ENCODE results near the gene CALN1. TPM values are rescaled to one million over a fixed set of nuclear protein-coding genes. Genes with fewer than 3 reads are reported as not detected.

Gene CALN1
- total RNA-seq, 2 donors from 2014 or later, result 1.1 to 1.2 TPM

DNA sequence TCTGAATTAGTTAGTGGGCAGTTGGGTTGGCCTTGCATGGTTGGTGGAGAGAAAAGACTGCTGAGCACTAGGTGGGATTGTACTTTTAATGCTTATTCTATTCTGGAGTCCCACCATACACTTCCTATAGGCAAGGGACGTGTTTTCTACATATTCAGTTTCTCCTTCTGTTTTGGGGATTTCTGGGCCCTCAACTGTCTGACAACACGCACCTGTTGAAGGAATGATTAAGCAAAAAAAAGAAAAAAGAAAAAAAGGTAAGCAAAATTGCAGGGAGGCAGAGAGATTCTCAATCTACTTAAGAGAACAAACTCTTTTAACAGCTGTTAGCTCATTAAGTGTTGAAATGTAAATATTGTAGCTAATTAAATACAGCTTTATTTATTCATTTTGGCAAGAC is 541.3 kb downstream of the CALN1 start:
- no peak for TF ChIP-seq POLR2A (IDR thresholded peaks at IDR 0.05)
- no peak for TF ChIP-seq POLR2AphosphoS5 (IDR thresholded peaks at IDR 0.05)
- TF ChIP-seq CTCF (IDR thresholded peaks at IDR 0.05), result no peak
- no peak for DNase-seq (ENCODE audit: low spot score)
- Histone ChIP-seq H3K27ac (no peak overlapping the region), H3K4me1 (replicated peaks) (no peaks in the 10 kb centered on the region), H3K27me3 (replicated peaks; ENCODE audit: insufficient read depth) (no peaks in the 10 kb centered on the region), H3K4me3 (no peak overlapping the region), H3K9me3 (no peaks in the 10 kb centered on the region), H3K36me3 (no peaks in the 10 kb centered on the region)
- 44% methylated on average over 2 of the region's 2 CpGs for WGBS
- intact Hi-C loops (cut with DNase I), result no loop called here

DNA sequence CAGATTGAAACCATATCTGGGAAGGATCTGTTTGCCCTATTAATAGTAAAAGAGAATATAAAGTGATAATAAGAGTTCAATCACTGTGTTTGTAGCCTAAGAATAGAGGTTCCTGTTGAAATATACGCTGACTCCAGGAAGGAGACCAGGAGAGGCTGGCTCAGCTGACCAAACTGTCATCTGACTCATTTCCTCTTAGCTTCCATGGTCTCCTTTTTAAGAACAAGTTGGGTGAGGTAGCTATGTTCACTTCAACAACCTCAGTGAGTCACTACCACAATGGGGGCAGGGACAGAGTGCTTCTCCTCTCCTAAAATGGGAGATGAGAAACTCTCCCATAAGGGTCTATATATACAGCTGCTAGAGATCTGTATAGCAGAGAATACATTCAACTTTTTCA is 543.3 kb downstream of the CALN1 start:
- no peaks in the 10 kb centered on the region for H3K9me3 ChIP-seq
- WGBS, result 80% methylated on average over 1 of the region's 1 CpG
- H3K27ac ChIP-seq, result no peak overlapping the region
- TF ChIP-seq POLR2A (IDR thresholded peaks at IDR 0.05) (no peak), CTCF (IDR thresholded peaks at IDR 0.05) (no peak), POLR2AphosphoS5 (IDR thresholded peaks at IDR 0.05) (no peak)
- H3K36me3 ChIP-seq, result no peaks in the 10 kb centered on the region
- H3K4me3 ChIP-seq, result no peak overlapping the region
- intact Hi-C loops (cut with DNase I), result no loop called here
- no peak for DNase-seq (ENCODE audit: low spot score)
- no peaks in the 10 kb centered on the region for H3K27me3 ChIP-seq (replicated peaks; ENCODE audit: insufficient read depth)
- no peaks in the 10 kb centered on the region for H3K4me1 ChIP-seq (replicated peaks)

- Histone ChIP-seq H3K9me3 (no peaks in the 10 kb centered on the region), H3K4me3 (no peak overlapping the region), H3K36me3 (no peaks in the 10 kb centered on the region), H3K27me3 (replicated peaks; ENCODE audit: insufficient read depth) (no peaks in the 10 kb centered on the region), H3K27ac (no peak overlapping the region), H3K4me1 (replicated peaks) (no peaks in the 10 kb centered on the region)
- TF ChIP-seq CTCF (IDR thresholded peaks at IDR 0.05) (no peak), POLR2A (IDR thresholded peaks at IDR 0.05) (no peak), POLR2AphosphoS5 (IDR thresholded peaks at IDR 0.05) (no peak)
- WGBS, result 62% methylated on average over 8 of the region's 8 CpGs
- no peak for DNase-seq (ENCODE audit: low spot score)
- intact Hi-C loops (cut with DNase I), result no loop called here
These were observed 544.5 kb downstream of the CALN1 start for GRCh38 chr7:71867626-71868025.

DNA sequence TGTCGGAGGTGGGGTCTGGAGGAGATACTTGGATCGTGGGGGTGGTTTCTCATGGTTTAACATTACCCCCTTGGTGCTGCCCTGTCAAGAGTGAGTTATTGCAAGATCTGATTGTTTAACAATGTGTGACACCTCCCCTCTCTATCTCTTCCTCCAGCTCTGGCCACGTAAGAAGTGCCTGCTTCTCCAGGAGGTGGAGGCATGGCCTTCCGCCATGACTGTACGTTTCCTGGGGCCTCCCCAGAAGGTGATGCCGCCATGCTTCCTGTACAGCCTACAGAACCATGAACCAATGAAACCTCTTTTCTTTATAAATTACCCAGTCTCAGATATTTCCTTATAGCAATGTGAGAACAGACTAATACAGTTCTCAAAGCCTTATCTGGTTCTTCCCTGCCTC is 547.0 kb downstream of the CALN1 start:
- Histone ChIP-seq H3K27ac (no peak overlapping the region), H3K4me1 (replicated peaks) (no peaks in the 10 kb centered on the region), H3K27me3 (replicated peaks; ENCODE audit: insufficient read depth) (no peaks in the 10 kb centered on the region), H3K9me3 (no peaks in the 10 kb centered on the region), H3K4me3 (no peak overlapping the region), H3K36me3 (no peaks in the 10 kb centered on the region)
- TF ChIP-seq CTCF (IDR thresholded peaks at IDR 0.05), result no peak
- no peak for TF ChIP-seq POLR2AphosphoS5 (IDR thresholded peaks at IDR 0.05)
- TF ChIP-seq POLR2A (IDR thresholded peaks at IDR 0.05), result no peak
- intact Hi-C loops (cut with DNase I), result no loop called here
- 64% methylated on average over 6 of the region's 6 CpGs for WGBS
- no peak for DNase-seq (ENCODE audit: low spot score)

GRCh38 chr7:71864130-71864529 is 548.0 kb downstream of the CALN1 start:
- no peaks in the 10 kb centered on the region for H3K27me3 ChIP-seq (replicated peaks; ENCODE audit: insufficient read depth)
- TF ChIP-seq CTCF (IDR thresholded peaks at IDR 0.05) (no peak), POLR2A (IDR thresholded peaks at IDR 0.05) (no peak), POLR2AphosphoS5 (IDR thresholded peaks at IDR 0.05) (no peak)
- H3K4me1 ChIP-seq (replicated peaks), result no peaks in the 10 kb centered on the region
- no peaks in the 10 kb centered on the region for H3K9me3 ChIP-seq
- H3K4me3 ChIP-seq, result no peak overlapping the region
- intact Hi-C loops (cut with DNase I), result no loop called here
- 94% methylated on average over 4 of the region's 4 CpGs for WGBS
- H3K36me3 ChIP-seq, result no peaks in the 10 kb centered on the region
- no peak for DNase-seq (ENCODE audit: low spot score)
- no peak overlapping the region for H3K27ac ChIP-seq

All from prostate gland (tissue), 2 donors.